Neural cell (in vitro differentiated cells): ENCODE results near the gene THAP4.

Source experiments
- EP300 ChIP-seq: fragments of 450-650 bp; conservative IDR thresholded peaks from 2 replicates; pipeline ENCODE4 v1.6.1; 2014; ENCODE audit warnings: antibody characterized with exemption, mild to moderate bottlenecking, moderate library complexity; ENCODE audit not compliant: poor library complexity, severe bottlenecking
- EZH2 ChIP-seq: fragments of 200-600, 300-800 bp; shearing (Covaris generic), sonication (generic); IDR thresholded peaks from 2 replicates; pipeline ENCODE4 v1.6.1; 2014; ENCODE audit warnings: antibody characterized with exemption, low read length, borderline replicate concordance, mild to moderate bottlenecking; ENCODE audit not compliant: insufficient read depth, poor library complexity, severe bottlenecking
- MXI1 ChIP-seq: fragments of 450-650 bp; conservative IDR thresholded peaks from 2 replicates; pipeline ENCODE4 v1.6.1; 2014; ENCODE audit warnings: antibody characterized with exemption, mild to moderate bottlenecking; ENCODE audit not compliant: poor library complexity, severe bottlenecking
- POLR2AphosphoS5 ChIP-seq: IDR thresholded peaks from 2 replicates; pipeline ENCODE4 v1.6.1; 2012
- TF ChIP-seq, protein P1 (sequence below): fragments of 450-650 bp; IDR thresholded peaks from 2 replicates; pipeline ENCODE4 v1.5.1; 2014; ENCODE audit warnings: antibody characterized with exemption, mild to moderate bottlenecking, moderate library complexity; ENCODE audit not compliant: poor library complexity, severe bottlenecking

DNA sequence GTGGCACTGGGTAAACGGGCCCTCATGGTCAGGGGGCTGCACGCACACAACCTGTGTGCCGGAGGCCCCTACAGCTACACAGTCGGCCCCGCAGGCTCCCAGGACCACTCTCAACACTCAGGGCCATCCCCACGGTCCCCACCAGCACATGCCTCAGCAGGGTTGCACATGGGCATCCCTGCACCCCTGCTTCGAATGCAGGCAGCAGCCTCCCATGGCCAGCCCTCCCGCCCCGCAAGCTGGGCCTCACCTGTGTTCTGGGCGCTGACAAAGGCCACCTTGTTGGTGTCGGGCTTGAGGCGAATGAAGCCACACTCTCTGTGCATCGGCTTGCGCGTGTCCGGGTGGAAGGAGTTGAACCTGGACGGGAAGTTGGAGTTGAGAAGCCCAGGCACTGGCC, 34.2 kb downstream of the THAP4 start:
- TF ChIP-seq, protein P1, sequence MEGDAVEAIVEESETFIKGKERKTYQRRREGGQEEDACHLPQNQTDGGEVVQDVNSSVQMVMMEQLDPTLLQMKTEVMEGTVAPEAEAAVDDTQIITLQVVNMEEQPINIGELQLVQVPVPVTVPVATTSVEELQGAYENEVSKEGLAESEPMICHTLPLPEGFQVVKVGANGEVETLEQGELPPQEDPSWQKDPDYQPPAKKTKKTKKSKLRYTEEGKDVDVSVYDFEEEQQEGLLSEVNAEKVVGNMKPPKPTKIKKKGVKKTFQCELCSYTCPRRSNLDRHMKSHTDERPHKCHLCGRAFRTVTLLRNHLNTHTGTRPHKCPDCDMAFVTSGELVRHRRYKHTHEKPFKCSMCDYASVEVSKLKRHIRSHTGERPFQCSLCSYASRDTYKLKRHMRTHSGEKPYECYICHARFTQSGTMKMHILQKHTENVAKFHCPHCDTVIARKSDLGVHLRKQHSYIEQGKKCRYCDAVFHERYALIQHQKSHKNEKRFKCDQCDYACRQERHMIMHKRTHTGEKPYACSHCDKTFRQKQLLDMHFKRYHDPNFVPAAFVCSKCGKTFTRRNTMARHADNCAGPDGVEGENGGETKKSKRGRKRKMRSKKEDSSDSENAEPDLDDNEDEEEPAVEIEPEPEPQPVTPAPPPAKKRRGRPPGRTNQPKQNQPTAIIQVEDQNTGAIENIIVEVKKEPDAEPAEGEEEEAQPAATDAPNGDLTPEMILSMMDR = no peak
- TF ChIP-seq EZH2 (no peak), MXI1 (no peak), POLR2AphosphoS5 (no peak), EP300 (no peak)
